Natural killer cell (primary cell): ENCODE measurements around the gene CEP250. TPM values are rescaled to one million over a fixed set of nuclear protein-coding genes. Genes with fewer than 3 reads are reported as not detected.

Experiments
- ATAC-seq, 3 donors: fragments of 150-1000 bp in 2 of 3; fragments of 200-7000 bp in 1 of 3; cut with Tn5 transposase; 1 replicate in 1 of 3; 2 replicates in 2 of 3; pipeline ENCODE4 v1.10.0; 2021; ENCODE audit warnings: mild to moderate bottlenecking in 2 of 3, moderate library complexity in 2 of 3
- DNase-seq, 2 donors: peaks; one replicate each; pipeline versions ENCODE4 v3.0.0 to v3.0.0-alpha.2; 2013 to 2021; ENCODE audit warnings: mixed read lengths in 1 of 2
- H3K27ac ChIP-seq: one replicate; pipeline ENCODE4 v1.5.1; 2013; ENCODE audit warnings: mild to moderate bottlenecking, low read length
- H3K27me3 ChIP-seq: one replicate; pipeline ENCODE4 v1.6.1; 2013; ENCODE audit warnings: low read length; ENCODE audit not compliant: control insufficient read depth, insufficient read depth
- H3K36me3 ChIP-seq: one replicate; pipeline ENCODE4 v1.6.1; 2013; ENCODE audit warnings: low read length; ENCODE audit not compliant: control insufficient read depth, insufficient read depth
- H3K4me1 ChIP-seq: one replicate; pipeline ENCODE4 v1.6.1; 2013; ENCODE audit warnings: low read length; ENCODE audit not compliant: control insufficient read depth, insufficient read depth
- H3K4me3 ChIP-seq: one replicate; pipeline ENCODE4 v1.5.1; 2013; ENCODE audit warnings: low read length
- H3K9me3 ChIP-seq: one replicate; pipeline ENCODE4 v1.6.1; 2013; ENCODE audit warnings: low read length; ENCODE audit not compliant: control insufficient read depth, insufficient read depth
- H3K27ac Mint-ChIP-seq, 2 donors: one replicate each; pipeline ENCODE4 v1.8.0; 2022; ENCODE audit warnings: mild to moderate bottlenecking in 2 of 2, mixed read lengths in 2 of 2, moderate library complexity in 1 of 2
- H3K27me3 Mint-ChIP-seq, 2 donors: one replicate each; pipeline ENCODE4 v1.8.0; 2022; ENCODE audit warnings: low read depth in 2 of 2, mixed read lengths in 2 of 2
- H3K36me3 Mint-ChIP-seq: one replicate; pipeline ENCODE4 v1.8.0; 2022; ENCODE audit warnings: mixed read lengths
- H3K4me1 Mint-ChIP-seq, 2 donors: one replicate each; pipeline ENCODE4 v1.8.0; 2022; ENCODE audit warnings: mixed read lengths in 2 of 2
- H3K4me3 Mint-ChIP-seq: one replicate; pipeline ENCODE4 v1.8.0; 2022; ENCODE audit warnings: mild to moderate bottlenecking, moderate library complexity, mixed read lengths
- H3K9me3 Mint-ChIP-seq, 2 donors: one replicate each; pipeline ENCODE4 v1.8.0; 2022; ENCODE audit warnings: mixed read lengths in 2 of 2
- CTCF ChIP-seq: fragments of 200-600 bp; IDR thresholded peaks from one replicate; pipeline ENCODE4 v1.8.0; 2022; ENCODE audit warnings: antibody characterized with exemption
- WGBS: methylation state at CpG from one replicate; pipeline ENCODE4 v1.1.7; 2013; ENCODE audit warnings: missing lambda C conversion rate; ENCODE audit not compliant: insufficient coverage; 5-methylcytosine and 5-hydroxymethylcytosine counted together
- intact Hi-C: fragments of 100-400 bp; cut with micrococcal nuclease; formaldehyde crosslinking; loops from one replicate; pipeline ENCODE4 v1.14.2; 2022
- total RNA-seq, 4 donors: library from RNA; stranded (reverse); fragments of 120-200 nt in 1 of 4; gene quantifications; one replicate each; pipeline versions ENCODE4 v1.2.3 to v1.2.4, GENCODE V29; 2013 to 2022

CEP250 gene
- total RNA-seq, 3 donors from 2014 or later (not counting 1 experiment from before 2014, with no cell fraction given) = 61.5 to 91.8 (median 80.8) TPM

GRCh38 chr20:35468671-35469334, 13.4 kb downstream of the CEP250 start:
- Histone ChIP-seq H3K27ac (no peak overlapping the region), H3K4me1 (no peaks in the 10 kb centered on the region), H3K27me3 (no peaks in the 10 kb centered on the region), H3K4me3 (no peak overlapping the region), H3K36me3 (peaks cover 5% of the 10 kb centered on the region), H3K9me3 (no peaks in the 10 kb centered on the region)
- intact Hi-C loops = loop anchor here (10.0 kb wide), 2 partner anchors 146 to 236 kb away; partner anchors contain the start of gene SPAG4
- H3K4me3 Mint-ChIP-seq = no peak overlapping the region
- TF ChIP-seq CTCF = no peak
- DNase-seq (no peak), ATAC-seq (no peak)
- 98% methylated on average over 5 of the region's 6 CpGs for WGBS
- H3K27me3 Mint-ChIP-seq = no peaks in the 10 kb centered on the region
- H3K4me1 Mint-ChIP-seq = peaks cover 6 to 16% of the 10 kb centered on the region in 2 donors
- no peaks in the 10 kb centered on the region for H3K9me3 Mint-ChIP-seq
- H3K36me3 Mint-ChIP-seq = no peaks in the 10 kb centered on the region
- H3K27ac Mint-ChIP-seq = peak overlapping the region in 1 of 2 donors; percentile 50

GRCh38 chr20:35472209-35472608, 16.8 kb downstream of the CEP250 start:
- H3K27me3 ChIP-seq = no peaks in the 10 kb centered on the region
- peaks cover 32% of the 10 kb centered on the region for H3K36me3 ChIP-seq
- Mint-ChIP-seq H3K27me3 (no peaks in the 10 kb centered on the region), H3K4me1 (peaks cover 6 to 7% of the 10 kb centered on the region in 2 donors), H3K4me3 (no peak overlapping the region), H3K9me3 (no peaks in the 10 kb centered on the region), H3K36me3 (no peaks in the 10 kb centered on the region), H3K27ac (peak overlapping the region; percentile 3 to 73)
- DNase-seq (no peak), ATAC-seq (no peak)
- intact Hi-C loops = no loop called here
- TF ChIP-seq CTCF = no peak
- no peak overlapping the region for H3K27ac ChIP-seq
- no peaks in the 10 kb centered on the region for H3K9me3 ChIP-seq
- H3K4me1 ChIP-seq = no peaks in the 10 kb centered on the region
- WGBS = 74% methylated on average over 3 of the region's 3 CpGs
- no peak overlapping the region for H3K4me3 ChIP-seq

- intact Hi-C loops = no loop called here
- H3K4me3 ChIP-seq = no peak overlapping the region
- DNase-seq (no peak), ATAC-seq (no peak)
- Mint-ChIP-seq H3K4me3 (no peak overlapping the region), H3K9me3 (no peaks in the 10 kb centered on the region), H3K27me3 (no peaks in the 10 kb centered on the region), H3K27ac (no peak overlapping the region), H3K36me3 (no peaks in the 10 kb centered on the region), H3K4me1 (peaks cover 9 to 10% of the 10 kb centered on the region in 2 donors)
- 82% methylated on average over 6 of the region's 8 CpGs for WGBS
- H3K9me3 ChIP-seq = no peaks in the 10 kb centered on the region
- H3K4me1 ChIP-seq = no peaks in the 10 kb centered on the region
- no peaks in the 10 kb centered on the region for H3K27me3 ChIP-seq
- no peak for TF ChIP-seq CTCF
- no peak overlapping the region for H3K27ac ChIP-seq
- peaks cover 41% of the 10 kb centered on the region for H3K36me3 ChIP-seq
Observed at GRCh38 chr20:35473684-35474083, 18.3 kb downstream of the CEP250 start.
